ENCODE measurements around the gene SIN3B. TPM values are rescaled to one million over a fixed set of nuclear protein-coding genes. Genes with fewer than 3 reads are reported as not detected.

Gene SIN3B
- total RNA-seq, 1 experiment from 2014 or later, result 49.7 TPM

DNA sequence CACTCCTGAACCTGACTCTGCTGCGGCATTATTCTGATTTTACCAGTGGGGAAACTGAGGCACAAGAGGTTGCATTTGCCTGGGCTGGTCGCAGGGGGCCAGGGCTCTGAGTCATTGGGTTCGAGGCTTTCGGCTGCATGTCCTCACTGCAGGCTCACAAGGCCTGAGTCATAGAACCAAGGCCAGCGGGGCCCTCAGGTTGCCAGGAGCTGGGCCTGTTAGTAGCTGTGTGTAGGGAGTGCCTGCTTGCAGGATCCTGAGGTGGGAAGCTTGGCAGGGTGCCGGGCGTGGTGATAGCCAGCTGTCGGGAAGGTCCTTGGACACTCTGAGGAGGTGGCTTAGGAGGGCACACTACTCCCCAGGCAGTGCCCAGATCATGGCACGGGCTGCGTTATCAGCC, 38.0 kb downstream of the SIN3B start:
- BruUV-seq (replicated peaks), result no TSS peak
- intact Hi-C loops (cut with micrococcal nuclease; ENCODE audit: unreplicated experiment), result no loop called here

DNA sequence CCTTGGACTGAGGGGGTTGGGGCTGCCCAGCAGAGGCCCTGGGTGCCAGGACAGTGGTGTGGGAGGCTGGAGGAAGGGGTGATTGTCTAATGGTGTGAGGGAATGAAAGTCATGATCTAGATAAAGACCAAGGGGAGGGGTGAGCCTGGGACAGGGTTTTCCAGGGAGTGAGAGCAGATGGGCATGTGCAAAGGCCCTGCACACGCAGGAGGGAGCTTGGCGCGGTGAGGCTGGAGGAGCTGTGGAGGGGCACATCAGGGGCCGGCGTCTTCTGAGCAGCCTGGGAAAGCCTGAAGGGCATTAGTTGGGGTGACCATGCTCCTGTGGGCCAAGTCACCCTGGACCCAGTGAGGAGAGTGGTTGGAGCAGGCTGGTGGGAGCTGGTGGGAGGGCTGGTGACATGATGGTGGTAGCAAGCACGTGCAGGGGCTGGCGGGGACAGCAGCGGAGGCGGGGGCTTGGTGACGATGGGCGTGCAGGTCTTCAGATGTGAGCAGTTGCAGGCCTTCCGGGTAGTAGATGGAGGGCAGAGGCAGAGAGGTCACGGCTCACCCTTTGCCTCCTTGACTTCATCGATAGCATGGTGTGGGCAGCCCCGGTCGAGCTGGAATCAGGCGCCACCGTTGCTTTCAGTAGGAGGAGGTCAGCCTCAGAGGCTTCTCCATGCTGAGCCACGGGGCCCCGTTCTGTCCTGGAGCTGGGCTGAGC, 39.4 kb downstream of the SIN3B start:
- Mint-ChIP-seq H3K4me3 (ENCODE audit: low read depth, unreplicated experiment) (no peak overlapping the region), H3K27ac (ENCODE audit: unreplicated experiment) (no peak overlapping the region), H3K27me3 (ENCODE audit: unreplicated experiment) (no peaks in the 10 kb centered on the region), H3K4me1 (ENCODE audit: low read depth, unreplicated experiment) (no peaks in the 10 kb centered on the region), H3K36me3 (ENCODE audit: insufficient read depth, unreplicated experiment) (peaks cover 33% of the 10 kb centered on the region), H3K9me3 (ENCODE audit: low read depth, unreplicated experiment) (no peaks in the 10 kb centered on the region)
- CTCF ChIA-PET, result no interaction called here
- no peak for DNase-seq
- intact Hi-C loops (cut with micrococcal nuclease; ENCODE audit: unreplicated experiment), result no loop called here
- TF ChIP-seq, protein P1, sequence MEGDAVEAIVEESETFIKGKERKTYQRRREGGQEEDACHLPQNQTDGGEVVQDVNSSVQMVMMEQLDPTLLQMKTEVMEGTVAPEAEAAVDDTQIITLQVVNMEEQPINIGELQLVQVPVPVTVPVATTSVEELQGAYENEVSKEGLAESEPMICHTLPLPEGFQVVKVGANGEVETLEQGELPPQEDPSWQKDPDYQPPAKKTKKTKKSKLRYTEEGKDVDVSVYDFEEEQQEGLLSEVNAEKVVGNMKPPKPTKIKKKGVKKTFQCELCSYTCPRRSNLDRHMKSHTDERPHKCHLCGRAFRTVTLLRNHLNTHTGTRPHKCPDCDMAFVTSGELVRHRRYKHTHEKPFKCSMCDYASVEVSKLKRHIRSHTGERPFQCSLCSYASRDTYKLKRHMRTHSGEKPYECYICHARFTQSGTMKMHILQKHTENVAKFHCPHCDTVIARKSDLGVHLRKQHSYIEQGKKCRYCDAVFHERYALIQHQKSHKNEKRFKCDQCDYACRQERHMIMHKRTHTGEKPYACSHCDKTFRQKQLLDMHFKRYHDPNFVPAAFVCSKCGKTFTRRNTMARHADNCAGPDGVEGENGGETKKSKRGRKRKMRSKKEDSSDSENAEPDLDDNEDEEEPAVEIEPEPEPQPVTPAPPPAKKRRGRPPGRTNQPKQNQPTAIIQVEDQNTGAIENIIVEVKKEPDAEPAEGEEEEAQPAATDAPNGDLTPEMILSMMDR (IDR thresholded peaks at IDR 0.05; ENCODE audit: unreplicated experiment), result no peak
- BruUV-seq (replicated peaks), result no TSS peak

More for the DNA sequence above, 38.0 kb downstream of the SIN3B start:
- Mint-ChIP-seq H3K4me3 (ENCODE audit: low read depth, unreplicated experiment) (no peak overlapping the region), H3K4me1 (ENCODE audit: low read depth, unreplicated experiment) (no peaks in the 10 kb centered on the region), H3K9me3 (ENCODE audit: low read depth, unreplicated experiment) (no peaks in the 10 kb centered on the region), H3K36me3 (ENCODE audit: insufficient read depth, unreplicated experiment) (peaks cover 31% of the 10 kb centered on the region), H3K27ac (ENCODE audit: unreplicated experiment) (no peak overlapping the region), H3K27me3 (ENCODE audit: unreplicated experiment) (no peaks in the 10 kb centered on the region)
- CTCF ChIA-PET, result no interaction called here
- TF ChIP-seq, protein P1 (IDR thresholded peaks at IDR 0.05; ENCODE audit: unreplicated experiment), result no peak
- no peak for DNase-seq

DNA sequence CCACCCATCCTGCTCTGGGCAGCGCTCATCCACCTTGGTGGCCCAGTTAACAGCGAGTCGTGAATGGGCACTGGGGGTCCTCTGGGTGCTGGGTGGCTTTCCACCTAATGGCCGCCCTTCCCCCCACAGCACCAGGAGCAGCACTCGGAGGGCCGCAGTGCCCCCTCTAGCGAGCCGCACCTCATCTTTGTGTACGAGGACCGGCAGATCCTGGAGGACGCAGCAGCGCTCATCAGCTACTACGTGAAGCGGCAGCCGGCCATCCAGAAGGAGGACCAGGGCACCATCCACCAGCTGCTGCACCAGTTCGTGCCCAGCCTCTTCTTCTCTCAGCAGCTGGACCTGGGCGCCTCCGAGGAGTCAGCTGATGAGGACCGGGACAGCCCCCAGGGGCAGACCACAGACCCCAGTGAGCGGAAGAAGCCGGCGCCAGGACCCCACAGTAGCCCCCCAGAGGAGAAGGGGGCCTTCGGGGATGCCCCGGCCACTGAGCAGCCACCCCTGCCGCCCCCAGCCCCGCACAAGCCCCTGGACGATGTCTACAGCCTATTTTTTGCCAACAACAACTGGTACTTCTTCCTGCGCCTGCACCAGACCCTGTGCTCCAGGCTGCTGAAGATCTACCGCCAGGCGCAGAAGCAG, 40.3 kb downstream of the SIN3B start:
- intact Hi-C loops (cut with micrococcal nuclease; ENCODE audit: unreplicated experiment), result no loop called here
- H3K36me3 Mint-ChIP-seq (ENCODE audit: insufficient read depth, unreplicated experiment), result peaks cover 37% of the 10 kb centered on the region
- TF ChIP-seq, protein P1 (IDR thresholded peaks at IDR 0.05; ENCODE audit: unreplicated experiment), result no peak
- BruUV-seq (replicated peaks), result no TSS peak
- no peak overlapping the region for H3K4me3 Mint-ChIP-seq (ENCODE audit: low read depth, unreplicated experiment)
- CTCF ChIA-PET, result no interaction called here
- H3K27me3 Mint-ChIP-seq (ENCODE audit: unreplicated experiment), result no peaks in the 10 kb centered on the region
- peaks cover 3% of the 10 kb centered on the region for H3K9me3 Mint-ChIP-seq (ENCODE audit: low read depth, unreplicated experiment)
- DNase-seq, result no peak
- H3K4me1 Mint-ChIP-seq (ENCODE audit: low read depth, unreplicated experiment), result peaks cover 3% of the 10 kb centered on the region
- H3K27ac Mint-ChIP-seq (ENCODE audit: unreplicated experiment), result no peak overlapping the region

DNA sequence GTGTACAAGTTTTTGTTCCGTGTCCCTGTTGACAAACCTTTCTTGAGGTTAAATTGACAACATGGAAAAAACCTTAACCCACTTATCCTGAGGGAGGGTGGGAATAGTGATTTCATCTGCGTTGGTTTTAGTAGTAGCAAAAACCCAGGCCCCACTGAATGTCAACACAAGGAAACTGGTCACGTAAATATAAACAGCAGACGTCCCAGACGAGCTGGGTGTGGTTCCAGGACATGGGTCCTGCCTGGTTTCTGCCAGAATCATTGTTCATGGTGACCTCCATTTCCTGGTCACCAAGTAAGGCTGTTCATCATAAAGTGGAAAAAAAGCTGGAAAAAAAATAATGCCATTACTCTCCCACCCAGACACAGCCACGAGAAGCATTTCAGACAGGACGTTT, 42.7 kb downstream of the SIN3B start:
- Mint-ChIP-seq H3K27me3 (ENCODE audit: unreplicated experiment) (no peaks in the 10 kb centered on the region), H3K9me3 (ENCODE audit: low read depth, unreplicated experiment) (peaks cover 10% of the 10 kb centered on the region)

More for the DNA sequence above, 42.7 kb downstream of the SIN3B start:
- Mint-ChIP-seq H3K27ac (ENCODE audit: unreplicated experiment) (no peak overlapping the region), H3K4me1 (ENCODE audit: low read depth, unreplicated experiment) (peaks cover 9% of the 10 kb centered on the region), H3K4me3 (ENCODE audit: low read depth, unreplicated experiment) (no peak overlapping the region), H3K36me3 (ENCODE audit: insufficient read depth, unreplicated experiment) (peaks cover 33% of the 10 kb centered on the region)
- no peak for DNase-seq
- CTCF ChIA-PET, result interaction anchor here (0.8 kb wide), 1 partner anchor 147 kb away, joined by 3 read pairs; no protein-coding TSS in a partner anchor
- TF ChIP-seq, protein P1 (IDR thresholded peaks at IDR 0.05; ENCODE audit: unreplicated experiment), result no peak
- BruUV-seq (replicated peaks), result no TSS peak
- intact Hi-C loops (cut with micrococcal nuclease; ENCODE audit: unreplicated experiment), result no loop called here
